HL-60 (cell line): ENCODE results near the gene VOPP1.

ENCODE experiments used
- DNase-seq, 2 experiments: peaks; one replicate each; pipeline ENCODE4 v3.0.0-alpha.2; 2010 to 2020; ENCODE audit warnings: low read depth in 1 of 2, low spot score in 1 of 2
- H3K27ac ChIP-seq: fragments of 250-450 bp; sonication (Bioruptor Pico); replicated peaks from 2 replicates; pipeline ENCODE4 v1.5.1; 2020; ENCODE audit warnings: mild to moderate bottlenecking, moderate library complexity
- H3K27me3 ChIP-seq: fragments of 250-450 bp; sonication (Bioruptor Pico); 2 replicates; pipeline ENCODE4 v1.5.1; 2021; ENCODE audit warnings: mild to moderate bottlenecking, moderate library complexity; ENCODE audit not compliant: insufficient read depth, poor library complexity, severe bottlenecking
- H3K4me3 ChIP-seq: replicated peaks from 2 replicates; pipeline ENCODE4 v1.5.1; 2011; ENCODE audit warnings: mild to moderate bottlenecking, control low read depth, low read length; ENCODE audit not compliant: insufficient read depth
- GABPA ChIP-seq: IDR thresholded peaks from 2 replicates; pipeline ENCODE4 v1.6.1; 2012; ENCODE audit warnings: low read depth
- POLR2AphosphoS5 ChIP-seq: IDR thresholded peaks from 2 replicates; pipeline ENCODE4 v1.6.1; 2012; ENCODE audit warnings: low read depth
- SPI1 ChIP-seq: IDR thresholded peaks from 2 replicates; pipeline ENCODE4 v1.6.1; 2012; ENCODE audit warnings: low read depth, mild to moderate bottlenecking, borderline replicate concordance
- TF ChIP-seq, protein P1 (sequence below): IDR thresholded peaks from 2 replicates; pipeline ENCODE4 v1.6.1; 2012; ENCODE audit warnings: low read depth; ENCODE audit not compliant: insufficient replicate concordance
- TF ChIP-seq, protein P2 (sequence below): IDR thresholded peaks from one replicate; pipeline ENCODE4 v1.5.1; 2011; ENCODE audit warnings: low read length, control low read depth, inconsistent platforms; ENCODE audit not compliant: insufficient read depth

The VOPP1 gene

DNA sequence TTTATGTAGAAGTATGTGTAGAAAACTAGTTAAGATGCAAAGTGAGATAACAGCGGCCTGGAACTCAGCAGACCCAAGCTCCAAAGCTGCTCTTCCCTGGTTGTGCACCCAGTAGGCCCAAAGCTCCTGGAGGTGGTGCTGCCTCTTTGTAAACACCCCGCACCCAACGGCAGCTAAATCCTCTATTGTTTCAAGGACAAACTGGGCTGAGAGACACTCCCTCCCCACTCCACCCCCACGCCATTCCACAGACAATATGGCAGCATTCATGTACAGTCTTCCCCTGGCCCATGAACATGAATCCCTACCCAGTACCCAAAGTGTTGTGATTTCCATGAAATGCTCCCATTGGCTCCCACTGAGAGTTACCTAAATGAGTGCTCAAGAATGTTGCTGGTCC is 73.5 kb downstream of the VOPP1 start:
- Histone ChIP-seq H3K27me3 (no peaks in the 10 kb centered on the region), H3K27ac (no peak overlapping the region), H3K4me3 (no peak overlapping the region)
- TF ChIP-seq, protein P1, sequence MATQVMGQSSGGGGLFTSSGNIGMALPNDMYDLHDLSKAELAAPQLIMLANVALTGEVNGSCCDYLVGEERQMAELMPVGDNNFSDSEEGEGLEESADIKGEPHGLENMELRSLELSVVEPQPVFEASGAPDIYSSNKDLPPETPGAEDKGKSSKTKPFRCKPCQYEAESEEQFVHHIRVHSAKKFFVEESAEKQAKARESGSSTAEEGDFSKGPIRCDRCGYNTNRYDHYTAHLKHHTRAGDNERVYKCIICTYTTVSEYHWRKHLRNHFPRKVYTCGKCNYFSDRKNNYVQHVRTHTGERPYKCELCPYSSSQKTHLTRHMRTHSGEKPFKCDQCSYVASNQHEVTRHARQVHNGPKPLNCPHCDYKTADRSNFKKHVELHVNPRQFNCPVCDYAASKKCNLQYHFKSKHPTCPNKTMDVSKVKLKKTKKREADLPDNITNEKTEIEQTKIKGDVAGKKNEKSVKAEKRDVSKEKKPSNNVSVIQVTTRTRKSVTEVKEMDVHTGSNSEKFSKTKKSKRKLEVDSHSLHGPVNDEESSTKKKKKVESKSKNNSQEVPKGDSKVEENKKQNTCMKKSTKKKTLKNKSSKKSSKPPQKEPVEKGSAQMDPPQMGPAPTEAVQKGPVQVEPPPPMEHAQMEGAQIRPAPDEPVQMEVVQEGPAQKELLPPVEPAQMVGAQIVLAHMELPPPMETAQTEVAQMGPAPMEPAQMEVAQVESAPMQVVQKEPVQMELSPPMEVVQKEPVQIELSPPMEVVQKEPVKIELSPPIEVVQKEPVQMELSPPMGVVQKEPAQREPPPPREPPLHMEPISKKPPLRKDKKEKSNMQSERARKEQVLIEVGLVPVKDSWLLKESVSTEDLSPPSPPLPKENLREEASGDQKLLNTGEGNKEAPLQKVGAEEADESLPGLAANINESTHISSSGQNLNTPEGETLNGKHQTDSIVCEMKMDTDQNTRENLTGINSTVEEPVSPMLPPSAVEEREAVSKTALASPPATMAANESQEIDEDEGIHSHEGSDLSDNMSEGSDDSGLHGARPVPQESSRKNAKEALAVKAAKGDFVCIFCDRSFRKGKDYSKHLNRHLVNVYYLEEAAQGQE = no peak
- TF ChIP-seq GABPA (no peak), POLR2AphosphoS5 (no peak), SPI1 (no peak)
- TF ChIP-seq, protein P2, sequence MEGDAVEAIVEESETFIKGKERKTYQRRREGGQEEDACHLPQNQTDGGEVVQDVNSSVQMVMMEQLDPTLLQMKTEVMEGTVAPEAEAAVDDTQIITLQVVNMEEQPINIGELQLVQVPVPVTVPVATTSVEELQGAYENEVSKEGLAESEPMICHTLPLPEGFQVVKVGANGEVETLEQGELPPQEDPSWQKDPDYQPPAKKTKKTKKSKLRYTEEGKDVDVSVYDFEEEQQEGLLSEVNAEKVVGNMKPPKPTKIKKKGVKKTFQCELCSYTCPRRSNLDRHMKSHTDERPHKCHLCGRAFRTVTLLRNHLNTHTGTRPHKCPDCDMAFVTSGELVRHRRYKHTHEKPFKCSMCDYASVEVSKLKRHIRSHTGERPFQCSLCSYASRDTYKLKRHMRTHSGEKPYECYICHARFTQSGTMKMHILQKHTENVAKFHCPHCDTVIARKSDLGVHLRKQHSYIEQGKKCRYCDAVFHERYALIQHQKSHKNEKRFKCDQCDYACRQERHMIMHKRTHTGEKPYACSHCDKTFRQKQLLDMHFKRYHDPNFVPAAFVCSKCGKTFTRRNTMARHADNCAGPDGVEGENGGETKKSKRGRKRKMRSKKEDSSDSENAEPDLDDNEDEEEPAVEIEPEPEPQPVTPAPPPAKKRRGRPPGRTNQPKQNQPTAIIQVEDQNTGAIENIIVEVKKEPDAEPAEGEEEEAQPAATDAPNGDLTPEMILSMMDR = no peak
- DNase-seq = no peak

DNA sequence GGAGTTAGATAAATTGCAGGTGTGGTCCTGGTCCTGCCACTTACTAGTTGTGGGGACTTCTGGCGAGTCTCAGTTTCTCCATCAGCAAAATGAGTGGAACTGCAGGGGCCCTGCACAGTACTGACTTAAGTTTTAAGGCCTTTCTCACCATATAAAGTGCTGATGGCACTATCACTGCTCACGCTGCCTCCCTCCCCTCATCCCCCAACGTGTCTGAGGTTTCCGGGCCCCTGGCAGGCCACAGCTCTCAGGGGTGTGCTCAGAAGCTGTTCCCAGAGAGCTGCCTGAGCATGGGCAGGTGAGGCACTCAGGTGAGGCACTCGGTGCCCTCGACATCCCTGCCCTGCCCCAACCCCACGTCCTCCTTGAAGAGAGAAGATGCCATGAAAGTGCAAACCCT is 74.2 kb downstream of the VOPP1 start:
- Histone ChIP-seq H3K4me3 (no peak overlapping the region), H3K27ac (no peak overlapping the region), H3K27me3 (no peaks in the 10 kb centered on the region)
- TF ChIP-seq POLR2AphosphoS5 (no peak), GABPA (no peak), SPI1 (no peak)
- TF ChIP-seq, protein P1 = no peak
- TF ChIP-seq, protein P2 = no peak
- DNase-seq = no peak

DNA sequence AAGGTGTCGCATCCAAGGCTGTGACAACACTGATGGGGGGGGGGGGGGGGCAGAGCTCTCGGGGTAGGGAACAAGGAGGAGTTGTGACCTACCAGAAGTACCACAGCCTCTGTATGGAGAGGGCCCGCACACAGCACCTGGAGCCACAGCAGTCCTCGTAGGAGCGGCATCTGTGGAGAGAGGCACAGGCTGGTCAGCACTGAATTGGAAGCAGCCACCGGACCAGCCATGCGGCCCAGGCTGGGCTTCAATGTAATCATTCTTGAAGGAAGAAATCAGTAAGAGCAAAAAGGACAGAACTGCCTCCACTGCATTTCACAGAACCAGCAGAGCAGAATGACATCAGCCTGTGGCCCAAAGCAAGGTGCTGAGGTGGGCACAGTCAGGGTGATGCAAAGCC is 74.8 kb downstream of the VOPP1 start:
- H3K27ac ChIP-seq = no peak overlapping the region
- no peak for DNase-seq
- H3K4me3 ChIP-seq = no peak overlapping the region
- H3K27me3 ChIP-seq = no peaks in the 10 kb centered on the region
- TF ChIP-seq, protein P2 = no peak
- TF ChIP-seq POLR2AphosphoS5 (no peak), SPI1 (no peak), GABPA (no peak)
- TF ChIP-seq, protein P1 = no peak
